OCI-LY1 (cell line): ENCODE data around the gene MRGPRF.

Experiments used
- EZH2 ChIP-seq: fragments of 200-600 bp; sonication (generic), shearing (Covaris generic); IDR thresholded peaks from 2 replicates; pipeline ENCODE4 v1.8.0; 2017; ENCODE audit warnings: borderline replicate concordance, mixed run types, mild to moderate bottlenecking, antibody characterized with exemption, low read length, moderate library complexity, mixed read lengths
- TF ChIP-seq, protein P1 (sequence below): fragments of 200-600 bp; sonication (generic), shearing (Covaris generic); IDR thresholded peaks from 2 replicates; pipeline ENCODE4 v1.5.1; 2017; ENCODE audit warnings: mild to moderate bottlenecking, antibody characterized with exemption, low read length, moderate library complexity, mixed read lengths

DNA sequence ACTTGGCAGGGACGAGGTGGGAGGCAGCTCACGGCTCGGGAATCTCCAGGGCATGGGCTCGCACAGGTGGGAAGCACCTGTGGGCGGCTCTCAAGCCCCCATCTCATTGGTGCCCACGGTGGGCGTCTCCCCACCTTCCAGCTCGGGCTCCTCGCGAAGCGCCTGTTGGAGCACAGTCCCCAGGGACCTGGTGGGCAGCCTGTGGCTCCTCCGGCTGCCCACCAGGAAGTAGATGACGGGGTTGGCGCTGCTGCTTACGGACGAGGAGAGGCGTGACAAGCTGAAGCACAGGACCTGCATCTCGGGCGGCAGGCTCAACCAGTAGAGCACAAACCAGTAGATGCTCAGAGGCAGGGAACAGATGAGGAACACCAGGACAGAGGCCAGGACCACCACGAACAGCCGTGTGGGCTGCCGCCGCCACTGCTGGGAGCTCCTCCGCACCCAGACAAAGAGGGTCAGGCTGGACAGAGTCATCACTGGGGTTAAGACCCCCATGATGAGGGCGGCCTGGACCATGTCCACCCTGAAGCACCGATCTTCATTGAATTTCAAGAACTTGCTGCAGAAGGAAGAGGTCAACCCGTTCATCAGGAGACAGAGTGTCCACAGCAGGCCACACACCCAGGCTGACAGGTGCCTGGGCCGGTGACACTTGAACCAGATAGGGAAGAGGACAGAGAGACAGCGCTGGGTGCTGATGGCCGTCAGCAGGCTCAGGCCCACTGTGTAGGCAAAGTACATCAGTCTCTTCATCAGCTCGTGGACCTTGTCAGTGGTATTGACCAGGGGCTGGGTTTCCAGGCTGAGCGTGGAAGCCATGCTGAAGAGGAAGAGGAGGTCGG lies 32.9 kb downstream of the MRGPRF start:
- TF ChIP-seq EZH2: no peak
- TF ChIP-seq, protein P1, sequence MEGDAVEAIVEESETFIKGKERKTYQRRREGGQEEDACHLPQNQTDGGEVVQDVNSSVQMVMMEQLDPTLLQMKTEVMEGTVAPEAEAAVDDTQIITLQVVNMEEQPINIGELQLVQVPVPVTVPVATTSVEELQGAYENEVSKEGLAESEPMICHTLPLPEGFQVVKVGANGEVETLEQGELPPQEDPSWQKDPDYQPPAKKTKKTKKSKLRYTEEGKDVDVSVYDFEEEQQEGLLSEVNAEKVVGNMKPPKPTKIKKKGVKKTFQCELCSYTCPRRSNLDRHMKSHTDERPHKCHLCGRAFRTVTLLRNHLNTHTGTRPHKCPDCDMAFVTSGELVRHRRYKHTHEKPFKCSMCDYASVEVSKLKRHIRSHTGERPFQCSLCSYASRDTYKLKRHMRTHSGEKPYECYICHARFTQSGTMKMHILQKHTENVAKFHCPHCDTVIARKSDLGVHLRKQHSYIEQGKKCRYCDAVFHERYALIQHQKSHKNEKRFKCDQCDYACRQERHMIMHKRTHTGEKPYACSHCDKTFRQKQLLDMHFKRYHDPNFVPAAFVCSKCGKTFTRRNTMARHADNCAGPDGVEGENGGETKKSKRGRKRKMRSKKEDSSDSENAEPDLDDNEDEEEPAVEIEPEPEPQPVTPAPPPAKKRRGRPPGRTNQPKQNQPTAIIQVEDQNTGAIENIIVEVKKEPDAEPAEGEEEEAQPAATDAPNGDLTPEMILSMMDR: no peak
